Erythroblast (primary cell): ENCODE results near the gene PQBP1.
"Not testable (repeated sequence)": the region's sequence is repeated elsewhere in the genome, so short reads cannot be mapped to it uniquely, and the experiment has no call there.

Source experiments
- GATA1 ChIP-seq: IDR thresholded peaks from 2 replicates; pipeline ENCODE4 v1.6.1; 2011; ENCODE audit warnings: low read depth, mild to moderate bottlenecking, control low read depth, low read length, moderate library complexity
- POLR2A ChIP-seq: IDR thresholded peaks from 2 replicates; pipeline ENCODE4 v1.6.1; 2011; ENCODE audit warnings: mild to moderate bottlenecking, low read length

- TF ChIP-seq POLR2A, GATA1: not testable (repeated sequence)
These were observed 25.7 kb upstream of the PQBP1 start for GRCh38 chrX:48872017-48872416.
